ENCODE results near the gene TRPV3. TPM values are rescaled to one million over a fixed set of nuclear protein-coding genes. Genes with fewer than 3 reads are reported as not detected.
"Not testable (repeated sequence)": the region's sequence is repeated elsewhere in the genome, so short reads cannot be mapped to it uniquely, and the experiment has no call there.

Gene TRPV3
- total RNA-seq, 1 experiment from 2014 or later, result 2.1 TPM

- no peak for DNase-seq (ENCODE audit: low spot score)
Measured at GRCh38 chr17:3475251-3475685, 82.3 kb downstream of the TRPV3 start.

DNA sequence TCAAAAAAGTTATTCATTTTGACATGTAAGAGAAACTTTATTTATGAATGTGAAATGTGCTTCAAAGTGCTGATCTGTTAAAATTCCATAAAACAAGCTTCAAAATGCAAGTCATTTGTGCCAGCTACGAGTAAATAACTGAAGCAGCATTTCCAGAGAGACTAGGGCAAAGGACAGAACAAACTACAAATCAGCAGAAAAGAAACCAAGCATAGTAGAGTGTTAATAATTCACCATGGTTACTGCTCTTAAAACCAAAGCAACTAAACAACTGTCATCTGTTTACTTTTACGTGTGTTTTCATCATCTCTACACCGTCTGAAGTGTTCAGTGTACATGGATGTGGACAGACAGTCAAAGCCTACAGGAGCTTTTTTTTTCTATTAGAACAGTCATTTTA, 83.4 kb downstream of the TRPV3 start:
- peak; percentile 31 for DNase-seq (ENCODE audit: low spot score)

DNA sequence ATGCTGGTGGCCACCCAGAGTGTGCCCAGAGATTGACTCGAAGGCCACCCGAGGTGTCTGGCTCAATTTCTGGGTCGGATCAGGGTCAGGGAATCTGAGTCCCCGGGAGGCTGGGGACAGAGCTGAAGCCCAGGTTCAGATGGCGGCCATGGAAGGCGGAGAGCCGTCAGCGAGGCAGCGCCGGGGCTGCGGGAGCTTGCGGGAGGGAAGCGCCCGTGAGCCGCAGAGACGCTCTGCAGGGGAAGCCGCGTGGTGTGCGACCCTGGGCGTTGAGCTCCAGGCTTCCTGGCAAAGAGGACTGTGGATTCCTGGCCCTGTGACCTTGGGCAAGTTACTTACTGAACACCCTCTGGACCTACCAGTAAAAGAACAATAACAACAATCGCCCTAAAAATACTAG, 85.5 kb downstream of the TRPV3 start:
- DNase-seq (ENCODE audit: low spot score), result no peak

GRCh38 chr17:3471599-3471998, 86.0 kb downstream of the TRPV3 start, which contains the start of gene SPATA22:
TSS of gene SPATA22 (minus strand) at chr17:3471819. CDS start at chr17:3469325, 2,494 bp downstream.
- no peak for DNase-seq (ENCODE audit: low spot score)

GRCh38 chr17:3469529-3469928, 88.1 kb downstream of the TRPV3 start:
- DNase-seq (ENCODE audit: low spot score), result no peak

DNA sequence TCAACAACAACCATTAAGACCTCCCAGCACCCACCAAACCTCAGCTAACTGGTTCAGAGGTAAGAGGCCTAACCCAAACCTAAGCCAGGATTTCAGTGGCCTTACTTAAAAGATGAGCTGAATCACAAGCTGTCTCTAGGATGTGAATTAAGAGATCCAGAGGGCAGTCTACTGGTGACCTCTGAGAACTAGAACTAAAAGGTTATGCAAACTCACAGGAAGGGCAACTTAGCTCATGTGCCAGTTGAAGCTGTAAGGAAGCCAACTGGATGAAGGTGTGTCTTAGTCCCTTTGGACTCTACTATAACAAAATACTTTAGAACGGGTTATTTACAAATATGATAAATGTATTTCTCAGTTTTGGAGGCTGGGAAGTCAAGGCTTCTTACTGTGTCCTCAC, 91.3 kb downstream of the TRPV3 start:
- DNase-seq (ENCODE audit: low spot score), result not testable (repeated sequence)

Other genes starting within 250 kb of the TRPV3 start
- gene OR3A2, start 171.5 kb downstream of the TRPV3 start, total RNA-seq (2014; rRNA removed; shearing (Covaris generic)), result not detected in 2 replicates
- not detected in 2 replicates for gene OR1E1, start 159.4 kb downstream of the TRPV3 start, total RNA-seq (2014; rRNA removed; shearing (Covaris generic))
- not detected in 2 replicates for gene OR3A3, start 146.4 kb downstream of the TRPV3 start, total RNA-seq (2014; rRNA removed; shearing (Covaris generic))
- not detected in 2 replicates for gene OR1E2, start 124.0 kb downstream of the TRPV3 start, total RNA-seq (2014; rRNA removed; shearing (Covaris generic))
- not detected in 2 replicates for gene SPATA22, start 86.0 kb downstream of the TRPV3 start, total RNA-seq (2014; rRNA removed; shearing (Covaris generic))
- gene ASPA, start 81.8 kb downstream of the TRPV3 start, total RNA-seq (2014; rRNA removed; shearing (Covaris generic)), result not detected in 2 replicates
- 1.5 TPM in 2 replicates for gene TRPV1, start 51.6 kb upstream of the TRPV3 start, total RNA-seq (2014; rRNA removed; shearing (Covaris generic))
- 16.1 and 21.2 TPM in 2 replicates for gene SHPK, start 78.4 kb upstream of the TRPV3 start, total RNA-seq (2014; rRNA removed; shearing (Covaris generic))
- 10.3 and 18.4 TPM in 2 replicates for gene CTNS, start 78.9 kb upstream of the TRPV3 start, total RNA-seq (2014; rRNA removed; shearing (Covaris generic))
- gene TAX1BP3, start 110.8 kb upstream of the TRPV3 start, total RNA-seq (2014; rRNA removed; shearing (Covaris generic)), result 121 and 128 TPM in 2 replicates
- 35.5 and 54.7 TPM in 2 replicates for gene EMC6, start 111.0 kb upstream of the TRPV3 start, total RNA-seq (2014; rRNA removed; shearing (Covaris generic))
- gene P2RX5, start 138.3 kb upstream of the TRPV3 start, total RNA-seq (2014; rRNA removed; shearing (Covaris generic)), result 0.23 TPM in 1 of 2 replicates, not detected in the other
- 13.1 and 17.1 TPM in 2 replicates for gene HASPIN, start 166.1 kb upstream of the TRPV3 start, total RNA-seq (2014; rRNA removed; shearing (Covaris generic))
- 16.7 and 22.0 TPM in 2 replicates for gene ITGAE, start 243.4 kb upstream of the TRPV3 start, total RNA-seq (2014; rRNA removed; shearing (Covaris generic))